HG03060 (cell line): ENCODE results near the gene C22orf15.

Experiments
- ATAC-seq: cut with Tn5 transposase; IDR thresholded peaks from one replicate; pipeline ENCODE4 v1.9.1; 2021; ENCODE audit warnings: low read depth, moderate number of reproducible peaks; ENCODE audit not compliant: unreplicated experiment

C22orf15 gene

DNA sequence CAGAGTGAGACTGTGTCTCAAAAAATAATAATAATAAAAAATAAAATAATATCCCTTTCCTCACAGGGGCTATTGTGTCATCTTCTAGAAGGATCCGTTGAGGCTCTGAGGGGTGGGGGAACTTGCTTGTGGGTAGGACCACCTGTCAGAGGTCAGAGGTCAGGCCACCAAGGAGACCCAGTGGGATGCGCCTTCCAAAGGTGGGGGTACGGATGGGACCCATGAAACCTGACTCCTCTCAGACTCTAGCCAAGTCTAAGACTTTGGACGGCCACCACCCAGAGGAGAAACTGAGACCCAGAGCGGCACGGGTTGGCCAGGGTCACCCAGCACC, 9.5 kb downstream of the C22orf15 start:
- no peak for ATAC-seq

DNA sequence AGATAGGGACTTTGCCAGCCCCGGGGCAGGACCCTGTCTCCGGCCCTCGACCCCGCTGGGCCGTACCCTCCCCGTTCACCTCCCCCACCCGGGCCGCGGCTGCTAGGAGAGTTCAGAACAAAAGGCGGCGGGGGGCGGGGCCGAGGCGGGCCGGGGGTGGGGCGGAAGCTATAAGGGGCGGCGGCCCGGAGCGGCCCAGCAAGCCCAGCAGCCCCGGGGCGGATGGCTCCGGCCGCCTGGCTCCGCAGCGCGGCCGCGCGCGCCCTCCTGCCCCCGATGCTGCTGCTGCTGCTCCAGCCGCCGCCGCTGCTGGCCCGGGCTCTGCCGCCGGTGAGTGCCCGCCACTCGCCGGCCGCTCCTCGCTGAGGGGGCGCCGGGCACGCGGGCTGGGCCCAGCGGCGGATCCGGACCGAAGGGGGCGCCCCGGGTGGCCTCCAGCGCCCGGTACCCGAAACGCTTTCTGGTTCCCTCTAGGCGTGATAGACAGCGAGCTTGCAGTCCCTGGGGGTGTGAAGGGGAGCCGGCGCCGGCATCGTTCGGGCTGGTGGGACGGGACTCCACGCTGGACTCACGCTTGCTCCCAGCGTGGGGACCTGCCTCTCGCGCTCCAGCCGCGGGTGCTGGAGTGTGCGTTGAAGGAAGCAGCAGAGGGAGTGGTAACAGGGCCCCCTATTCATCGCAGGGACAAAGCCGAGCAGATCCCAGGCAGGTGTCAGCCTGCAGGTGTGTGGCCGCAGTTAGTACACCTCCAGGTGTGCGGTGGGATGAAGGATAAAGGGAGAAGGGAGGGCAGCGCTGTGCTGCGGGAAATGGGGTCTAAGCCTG, 10.1 kb downstream of the C22orf15 start, which contains the start of gene MMP11:
TSS of gene MMP11 (plus strand) at position 201 of the 825 bp plus-strand sequence. CDS start at position 223, 22 bp downstream.
- no peak for ATAC-seq

DNA sequence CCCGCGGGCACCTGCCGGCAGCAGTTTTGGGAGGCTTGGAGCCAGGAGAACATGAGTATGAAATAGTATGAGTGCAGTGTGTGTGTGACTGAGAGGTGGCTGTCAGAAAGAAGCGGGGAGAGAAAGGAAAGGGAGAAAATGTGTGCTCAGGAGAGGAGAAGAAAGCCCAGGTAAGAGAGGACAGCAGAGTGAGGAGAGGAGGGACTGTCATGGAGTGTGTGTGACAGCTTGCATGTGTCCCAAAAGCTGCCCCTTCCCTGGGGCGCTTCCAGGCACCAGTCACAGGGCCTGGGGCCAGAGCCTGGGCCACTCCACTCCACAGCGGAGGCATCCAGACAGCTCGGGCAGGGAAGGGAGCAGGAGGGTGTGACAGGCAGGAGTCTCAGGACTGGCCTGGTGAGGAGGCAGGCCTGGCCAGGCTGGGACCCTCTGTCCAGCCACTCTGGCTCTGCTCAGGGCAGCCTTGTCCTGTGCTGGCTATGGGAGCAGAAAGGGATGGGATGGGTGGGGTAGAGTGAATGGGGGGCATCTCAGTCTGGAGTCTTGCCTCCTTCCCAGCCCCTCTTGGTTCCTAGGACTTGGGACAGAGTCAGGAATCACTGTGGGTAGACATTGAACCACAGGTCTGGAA, 10.8 kb downstream of the C22orf15 start:
- no peak for ATAC-seq

DNA sequence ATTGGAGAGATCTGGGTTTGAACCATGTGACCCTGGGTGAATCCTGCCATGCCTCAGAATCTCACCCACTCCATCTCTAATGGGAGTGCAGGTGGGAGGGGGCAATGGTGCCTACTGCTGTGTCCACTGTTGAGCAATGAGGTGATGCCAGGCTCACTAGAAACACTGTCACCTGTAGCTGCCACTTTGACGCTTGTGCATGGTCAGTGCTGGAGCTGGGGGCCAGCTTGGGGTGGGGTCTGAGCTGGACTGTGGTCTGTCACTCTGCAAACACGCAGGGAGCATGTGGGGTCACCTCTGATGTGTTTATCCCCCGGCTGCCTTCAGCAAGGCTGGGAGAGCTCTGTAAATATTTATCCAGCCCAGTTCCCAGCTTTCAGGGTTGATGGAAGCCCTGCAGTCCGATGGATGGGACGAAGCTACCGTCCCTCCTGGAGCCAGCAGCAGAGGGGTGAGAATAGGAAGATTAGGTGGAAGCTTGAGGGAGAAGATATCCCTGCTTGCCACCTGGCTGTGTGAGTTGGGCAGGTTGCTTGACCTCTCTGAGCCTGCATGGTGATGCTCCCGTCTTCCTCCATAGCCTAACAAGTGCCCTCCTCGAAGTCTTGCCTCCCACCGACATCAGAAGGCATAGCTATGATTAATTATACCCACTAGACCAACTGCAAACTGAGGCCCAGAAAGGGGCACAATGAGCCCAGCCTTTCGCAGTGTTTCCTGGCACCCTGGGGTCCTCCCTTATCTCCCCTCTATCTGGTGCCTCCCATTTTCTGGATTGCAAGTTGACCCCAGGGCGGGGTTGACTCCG, 11.5 kb downstream of the C22orf15 start:
- no peak for ATAC-seq

DNA sequence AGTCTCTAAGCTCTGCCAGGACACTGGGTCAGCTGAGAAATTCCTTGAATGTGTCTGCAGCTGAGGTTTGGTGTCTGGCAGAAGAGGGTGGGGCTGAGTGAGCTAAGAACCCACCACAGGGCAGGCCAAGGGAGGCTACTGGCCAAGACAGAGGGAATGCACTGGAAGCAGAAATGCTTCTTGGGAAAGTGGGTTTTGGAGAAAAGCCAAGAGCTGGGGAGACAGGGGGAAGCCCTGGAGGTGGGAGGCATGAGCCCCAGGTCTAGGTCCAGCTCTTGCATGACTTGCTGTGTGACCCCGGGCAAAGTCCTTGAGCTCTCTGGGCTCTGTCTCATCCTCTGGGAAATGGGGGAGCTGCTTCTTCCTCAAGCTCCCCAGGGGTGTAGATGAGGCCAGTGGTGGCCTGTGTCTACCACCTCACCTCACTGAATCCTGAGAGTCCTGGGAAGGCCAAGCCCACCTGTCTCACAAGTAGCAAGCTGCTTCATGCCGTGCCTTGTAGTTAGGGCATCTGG, 12.2 kb downstream of the C22orf15 start:
- ATAC-seq: no peak

DNA sequence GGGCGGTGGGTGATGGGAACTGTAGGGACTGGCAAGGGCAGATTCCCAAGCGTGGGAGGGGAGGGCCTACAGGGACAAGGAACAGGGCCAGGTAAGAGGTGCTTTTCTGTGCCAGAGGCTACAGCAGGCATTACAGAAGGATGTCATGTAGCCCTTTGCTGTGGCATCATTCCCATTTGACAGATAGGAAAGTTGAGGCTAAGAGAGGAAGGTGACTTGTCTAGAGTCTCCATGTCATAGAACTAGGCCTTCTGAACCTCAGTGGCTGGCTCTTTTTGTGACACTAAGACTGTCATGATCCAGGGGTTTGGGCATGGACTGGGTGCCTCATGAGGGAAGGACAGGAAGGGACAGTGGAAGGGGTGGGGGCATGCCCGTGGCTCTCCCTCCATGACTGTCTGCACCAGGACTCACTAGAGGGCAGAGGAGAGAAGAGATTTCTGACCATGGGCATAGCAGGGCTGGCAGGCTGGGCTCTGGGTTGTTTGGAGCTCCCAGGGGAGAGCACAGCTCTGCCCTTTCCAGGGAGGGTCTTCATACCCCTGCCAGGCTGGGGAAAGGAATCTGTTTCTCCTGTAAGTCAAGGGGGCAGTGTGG, 13.1 kb downstream of the C22orf15 start:
- ATAC-seq: no peak

DNA sequence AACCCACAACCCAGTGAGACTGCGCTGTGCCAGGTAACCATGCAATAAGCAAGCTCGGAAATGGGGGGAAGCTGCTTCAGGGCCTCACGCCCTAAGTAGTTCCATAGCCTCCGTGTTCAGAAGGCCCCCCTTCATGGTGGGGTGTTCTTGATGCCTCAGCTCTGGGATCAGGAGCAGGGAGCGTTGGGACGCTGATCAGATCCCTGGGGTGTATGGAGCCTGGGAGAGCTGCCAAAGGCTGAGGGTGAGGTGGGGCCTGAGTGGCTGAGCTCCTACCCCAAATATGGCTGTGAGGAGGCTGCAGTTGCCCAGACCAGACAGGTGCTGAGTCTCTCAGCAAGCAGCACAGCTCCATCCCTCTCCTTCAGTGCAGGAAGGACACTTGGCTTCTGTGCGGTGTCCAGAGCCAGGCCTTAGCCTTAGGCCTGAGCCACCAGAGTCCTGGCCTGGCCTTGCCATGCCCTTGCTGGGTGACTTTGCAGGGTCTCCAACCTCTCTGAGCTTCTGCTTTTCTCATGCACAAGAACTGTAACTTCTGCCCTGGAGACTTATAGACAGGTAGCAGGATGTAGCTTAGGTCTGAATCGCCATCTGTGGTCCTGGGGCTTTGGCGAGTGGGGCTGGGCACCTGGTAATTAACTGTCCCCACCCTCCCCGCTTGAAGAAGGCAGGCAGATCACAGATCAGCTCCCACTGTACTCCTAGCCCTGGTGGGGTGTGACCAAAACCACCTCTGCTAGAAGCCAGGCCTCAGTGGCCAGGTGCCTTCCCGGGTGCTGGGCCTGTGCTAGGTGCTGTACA, 15.2 kb downstream of the C22orf15 start:
- no peak for ATAC-seq

DNA sequence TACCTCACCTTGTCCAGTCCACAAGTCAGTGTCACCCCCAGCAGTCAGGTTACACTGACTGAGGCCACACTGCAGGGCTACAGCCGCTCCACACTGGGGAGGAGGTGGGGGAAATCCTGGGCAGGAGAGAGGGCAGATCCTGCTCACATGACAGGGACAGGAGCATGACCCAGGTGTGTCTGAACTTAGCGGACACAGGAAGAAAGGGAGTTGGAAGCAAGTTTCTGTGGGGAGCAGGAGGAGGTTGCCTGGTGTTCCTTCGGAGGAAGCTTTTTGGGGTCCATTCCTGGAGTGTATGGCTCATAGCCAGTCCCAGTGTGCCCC, 15.7 kb downstream of the C22orf15 start:
- ATAC-seq: no peak

DNA sequence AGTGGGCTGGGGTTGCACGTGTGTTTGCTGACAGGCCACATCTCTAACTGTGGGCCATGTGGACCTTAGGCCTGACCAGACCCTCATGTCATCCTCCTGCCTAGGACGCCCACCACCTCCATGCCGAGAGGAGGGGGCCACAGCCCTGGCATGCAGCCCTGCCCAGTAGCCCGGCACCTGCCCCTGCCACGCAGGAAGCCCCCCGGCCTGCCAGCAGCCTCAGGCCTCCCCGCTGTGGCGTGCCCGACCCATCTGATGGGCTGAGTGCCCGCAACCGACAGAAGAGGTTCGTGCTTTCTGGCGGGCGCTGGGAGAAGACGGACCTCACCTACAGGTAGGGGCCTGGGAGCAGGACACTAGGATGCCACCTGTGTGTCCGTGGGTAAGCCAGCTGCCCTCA, 16.3 kb downstream of the C22orf15 start:
- ATAC-seq: no peak

DNA sequence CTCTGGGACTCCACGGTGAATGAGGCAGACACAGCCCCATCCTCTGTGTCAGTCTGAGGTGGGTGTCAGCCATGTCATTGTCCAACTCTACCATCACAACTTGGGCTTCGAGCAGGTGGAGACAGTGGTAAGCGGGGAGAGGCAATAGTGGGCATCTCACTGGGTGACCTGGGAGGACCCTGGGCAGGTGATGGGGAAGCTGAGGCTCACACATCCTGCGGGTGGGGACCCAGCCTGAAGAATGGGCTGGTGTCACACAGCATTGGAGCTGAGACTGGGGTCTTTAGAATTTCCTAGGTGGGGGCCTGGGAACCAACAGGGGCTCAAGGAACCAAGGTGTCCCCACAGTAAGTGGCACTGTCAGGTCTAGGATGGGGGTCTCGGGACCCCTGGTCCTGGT, 16.9 kb downstream of the C22orf15 start:
- ATAC-seq: no peak

DNA sequence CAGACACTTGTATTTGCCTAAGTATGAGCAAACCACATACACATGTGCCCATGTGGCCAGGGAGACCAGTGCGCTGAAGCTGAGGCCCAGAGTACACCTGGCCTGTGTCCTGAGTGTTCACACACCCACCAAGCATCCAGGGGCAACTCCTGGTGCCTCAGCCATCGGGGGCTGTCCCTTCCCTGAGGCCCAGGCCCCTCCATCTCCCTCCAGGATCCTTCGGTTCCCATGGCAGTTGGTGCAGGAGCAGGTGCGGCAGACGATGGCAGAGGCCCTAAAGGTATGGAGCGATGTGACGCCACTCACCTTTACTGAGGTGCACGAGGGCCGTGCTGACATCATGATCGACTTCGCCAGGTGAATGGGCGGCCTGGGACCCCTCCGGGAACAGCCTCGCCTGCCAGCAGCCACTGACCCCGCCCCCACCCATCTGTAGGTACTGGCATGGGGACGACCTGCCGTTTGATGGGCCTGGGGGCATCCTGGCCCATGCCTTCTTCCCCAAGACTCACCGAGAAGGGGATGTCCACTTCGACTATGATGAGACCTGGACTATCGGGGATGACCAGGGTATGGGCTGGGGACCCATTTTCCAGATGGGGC, 17.5 kb downstream of the C22orf15 start:
- no peak for ATAC-seq

DNA sequence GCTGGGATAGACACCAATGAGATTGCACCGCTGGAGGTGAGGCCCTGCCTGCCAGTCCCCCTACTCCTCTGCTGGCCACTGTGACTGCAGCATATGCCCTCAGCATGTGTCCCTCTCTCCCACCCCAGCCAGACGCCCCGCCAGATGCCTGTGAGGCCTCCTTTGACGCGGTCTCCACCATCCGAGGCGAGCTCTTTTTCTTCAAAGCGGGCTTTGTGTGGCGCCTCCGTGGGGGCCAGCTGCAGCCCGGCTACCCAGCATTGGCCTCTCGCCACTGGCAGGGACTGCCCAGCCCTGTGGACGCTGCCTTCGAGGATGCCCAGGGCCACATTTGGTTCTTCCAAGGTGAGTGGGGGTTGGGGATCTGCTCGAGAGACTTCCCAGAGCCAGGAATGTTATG, 18.3 kb downstream of the C22orf15 start:
- ATAC-seq: no peak

DNA sequence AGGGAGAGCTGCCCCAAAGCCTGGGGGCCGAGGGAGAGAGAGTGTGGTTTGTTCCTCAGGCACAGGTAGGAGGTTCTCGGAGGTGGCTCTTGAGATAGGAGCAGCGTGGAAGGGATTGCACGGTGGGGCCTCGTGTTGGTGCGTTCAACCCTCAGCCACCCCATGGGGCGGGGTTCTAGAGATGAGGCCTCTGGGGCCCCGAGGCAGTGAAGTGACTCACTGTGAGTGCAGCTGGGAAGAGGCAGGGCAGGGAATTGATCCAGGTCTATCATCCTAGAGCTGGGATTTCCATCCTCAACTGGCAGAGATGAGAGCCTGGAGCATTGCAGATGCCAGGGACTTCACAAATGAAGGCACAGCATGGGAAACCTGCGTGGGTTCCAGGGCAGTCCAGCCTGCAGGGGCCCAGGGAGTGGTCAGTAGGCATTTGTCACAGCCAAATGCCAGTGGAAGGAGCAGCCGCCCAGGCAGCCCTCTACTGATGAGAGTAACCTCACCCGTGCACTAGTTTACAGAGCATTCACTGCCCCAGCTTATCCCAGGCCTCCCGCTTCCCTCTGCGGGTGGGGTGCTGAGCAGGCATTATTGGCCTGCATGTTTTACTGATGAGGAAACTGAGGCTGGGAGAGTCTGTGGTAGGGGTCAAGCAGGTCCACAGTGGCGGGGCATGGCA, 18.9 kb downstream of the C22orf15 start:
- ATAC-seq: no peak

DNA sequence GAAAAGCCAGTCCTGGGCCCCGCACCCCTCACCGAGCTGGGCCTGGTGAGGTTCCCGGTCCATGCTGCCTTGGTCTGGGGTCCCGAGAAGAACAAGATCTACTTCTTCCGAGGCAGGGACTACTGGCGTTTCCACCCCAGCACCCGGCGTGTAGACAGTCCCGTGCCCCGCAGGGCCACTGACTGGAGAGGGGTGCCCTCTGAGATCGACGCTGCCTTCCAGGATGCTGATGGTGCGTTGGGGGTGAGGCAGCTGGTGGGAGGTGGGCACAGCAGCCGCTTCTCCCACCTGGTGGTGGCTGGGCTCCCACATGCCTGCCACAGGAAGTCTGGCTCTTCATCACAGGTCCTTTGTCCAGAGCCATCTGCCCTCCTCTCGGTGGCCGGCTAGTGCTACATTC, 19.5 kb downstream of the C22orf15 start:
- ATAC-seq: no peak

DNA sequence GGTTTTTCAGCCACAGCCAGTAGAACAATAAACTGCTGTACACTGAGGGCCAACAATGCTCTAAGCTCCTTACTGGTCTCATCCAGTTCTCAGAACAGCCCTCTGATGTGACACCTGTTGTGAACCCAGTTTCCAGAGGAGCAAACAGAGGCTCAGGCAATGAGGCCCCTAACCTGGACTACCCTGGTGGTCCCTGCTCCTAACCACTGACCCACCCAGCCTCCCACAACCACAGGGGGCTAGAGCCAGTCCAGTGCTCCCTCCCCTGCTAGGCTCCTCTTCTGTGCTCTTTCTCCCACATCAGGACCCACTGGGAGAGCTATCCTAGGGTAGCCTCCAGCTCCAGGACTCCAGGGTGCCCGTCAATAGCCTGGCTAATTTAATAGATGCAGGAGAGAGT, 19.9 kb downstream of the C22orf15 start:
- no peak for ATAC-seq

DNA sequence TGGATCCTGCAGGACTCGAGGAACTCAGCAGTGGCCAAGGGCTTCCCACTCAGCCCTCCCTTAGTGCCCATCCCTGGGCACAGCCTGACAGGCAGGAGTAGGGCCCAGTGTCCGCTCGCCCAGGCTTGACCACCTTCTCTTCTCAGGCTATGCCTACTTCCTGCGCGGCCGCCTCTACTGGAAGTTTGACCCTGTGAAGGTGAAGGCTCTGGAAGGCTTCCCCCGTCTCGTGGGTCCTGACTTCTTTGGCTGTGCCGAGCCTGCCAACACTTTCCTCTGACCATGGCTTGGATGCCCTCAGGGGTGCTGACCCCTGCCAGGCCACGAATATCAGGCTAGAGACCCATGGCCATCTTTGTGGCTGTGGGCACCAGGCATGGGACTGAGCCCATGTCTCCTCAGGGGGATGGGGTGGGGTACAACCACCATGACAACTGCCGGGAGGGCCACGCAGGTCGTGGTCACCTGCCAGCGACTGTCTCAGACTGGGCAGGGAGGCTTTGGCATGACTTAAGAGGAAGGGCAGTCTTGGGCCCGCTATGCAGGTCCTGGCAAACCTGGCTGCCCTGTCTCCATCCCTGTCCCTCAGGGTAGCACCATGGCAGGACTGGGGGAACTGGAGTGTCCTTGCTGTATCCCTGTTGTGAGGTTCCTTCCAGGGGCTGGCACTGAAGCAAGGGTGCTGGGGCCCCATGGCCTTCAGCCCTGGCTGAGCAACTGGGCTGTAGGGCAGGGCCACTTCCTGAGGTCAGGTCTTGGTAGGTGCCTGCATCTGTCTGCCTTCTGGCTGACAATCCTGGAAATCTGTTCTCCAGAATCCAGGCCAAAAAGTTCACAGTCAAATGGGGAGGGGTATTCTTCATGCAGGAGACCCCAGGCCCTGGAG, 20.7 kb downstream of the C22orf15 start:
- ATAC-seq: no peak

DNA sequence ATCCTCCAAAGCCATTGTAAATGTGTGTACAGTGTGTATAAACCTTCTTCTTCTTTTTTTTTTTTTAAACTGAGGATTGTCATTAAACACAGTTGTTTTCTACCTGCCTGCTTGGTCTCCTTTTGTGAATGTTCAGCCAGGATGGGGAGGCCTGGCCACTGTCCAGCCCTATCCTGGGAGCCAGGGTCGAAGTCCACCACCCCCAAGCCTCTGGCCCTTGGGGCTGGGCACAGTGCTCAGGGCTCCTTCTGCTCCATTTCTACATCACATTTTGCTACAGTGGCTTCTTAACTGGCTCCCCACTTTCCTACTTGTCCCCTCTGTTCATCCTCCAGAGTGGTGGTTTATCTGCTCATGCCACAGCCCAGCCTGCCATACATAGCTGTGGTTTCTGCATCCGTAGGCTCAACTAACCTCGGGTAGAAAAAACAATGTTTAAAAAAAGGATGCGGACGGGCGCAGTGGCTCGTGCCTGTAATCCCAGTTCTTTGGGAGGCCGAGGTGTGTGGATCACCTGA, 21.5 kb downstream of the C22orf15 start:
- ATAC-seq: no peak

DNA sequence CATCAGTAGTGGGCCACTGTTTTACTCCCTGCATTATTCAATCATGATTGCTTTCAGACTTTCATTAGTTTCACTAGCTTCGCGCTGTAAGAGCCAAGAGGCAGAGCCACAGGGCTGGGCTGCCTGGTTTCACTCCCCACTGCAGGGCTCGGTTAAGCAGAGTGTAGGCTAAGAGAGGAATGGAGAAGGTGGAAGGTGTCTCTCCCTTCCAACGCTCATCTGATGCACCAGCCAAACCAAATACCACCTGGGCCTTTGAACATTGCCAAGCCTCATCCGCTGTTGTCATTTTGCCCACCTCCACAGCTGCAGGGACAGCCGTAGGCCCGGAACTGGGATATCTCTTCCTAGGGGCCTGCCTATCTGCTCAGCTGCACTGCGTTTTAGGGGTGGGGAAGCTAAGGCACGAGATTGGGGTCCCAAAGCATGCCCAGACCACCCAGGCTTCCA, 23.5 kb downstream of the C22orf15 start:
- no peak for ATAC-seq
